Left colon (tissue), 2 donors: ENCODE data around the gene ZNF648. TPM values are rescaled to one million over a fixed set of nuclear protein-coding genes. Genes with fewer than 3 reads are reported as not detected.

Experiments used
- ATAC-seq: fragments of 200-7000 bp; cut with Tn5 transposase; one replicate; pipeline ENCODE4 v1.9.1; 2020; ENCODE audit warnings: mild to moderate bottlenecking, moderate library complexity
- DNase-seq, 2 donors: peaks; one replicate each; pipeline ENCODE4 v3.0.0-alpha.2; 2020
- intact Hi-C, 2 donors: fragments of 100-400 bp; cut with DNase I in 1 of 2; cut with micrococcal nuclease in 1 of 2; formaldehyde crosslinking; loops; one replicate each; pipeline versions ENCODE4 v1.11.2 to v1.14.0; 2022; cut with DNase I, micrococcal nuclease
- total RNA-seq, 2 donors: library from RNA; stranded (reverse); fragmentation: NEBNext Ultra II Directional; extraction: Animal tissue kit (Norgen Biotek cat#: 25700); gene quantifications; one replicate each; pipeline ENCODE4 v1.2.1, GENCODE V29; 2021
- donor health status: DM: no; HTN: no; CAD: no.
- donor health status: DM: yes; HTN: yes; CAD: no.

The ZNF648 gene
- total RNA-seq, 2 donors from 2014 or later, result not detected

DNA sequence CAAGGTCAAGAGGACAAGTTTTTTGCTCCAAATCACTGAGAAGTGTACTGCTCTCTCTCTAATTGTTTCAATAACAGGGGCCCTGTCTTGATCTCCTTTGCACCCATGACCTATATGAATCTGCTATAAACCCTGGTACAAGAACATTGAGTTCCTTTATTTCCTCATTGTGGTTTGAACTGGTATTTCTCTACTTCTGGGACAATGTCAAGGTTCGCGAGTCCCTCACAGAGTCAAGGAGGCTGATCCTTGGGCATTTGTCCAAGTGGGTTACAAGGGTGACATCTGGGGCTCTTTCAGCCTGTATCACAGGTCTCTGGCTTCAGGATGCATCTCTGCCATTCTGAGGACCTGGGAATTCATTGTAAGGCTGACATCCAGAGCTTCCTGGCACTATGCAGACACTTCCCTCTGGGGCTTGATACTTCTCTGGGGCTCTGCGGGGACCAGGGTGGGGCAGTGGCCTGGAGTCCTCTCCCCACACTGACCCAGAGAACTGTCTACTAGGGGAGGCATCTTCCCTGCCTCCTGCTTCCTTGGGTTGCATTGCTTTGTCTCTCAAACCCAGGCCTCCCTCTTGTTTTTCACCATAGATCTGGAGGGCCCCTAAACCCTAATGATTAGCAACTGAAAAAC lies 22.5 kb upstream of the ZNF648 start:
- intact Hi-C loops, result loop anchor here (2.0 to 10.0 kb wide), 2 partner anchors 311 to 313 kb away; partner anchors contain the start of gene GLUL (in 1 of the 2)
- ATAC-seq (peak; percentile 67), DNase-seq (peak in 1 of 2 donors; percentile 69)

DNA sequence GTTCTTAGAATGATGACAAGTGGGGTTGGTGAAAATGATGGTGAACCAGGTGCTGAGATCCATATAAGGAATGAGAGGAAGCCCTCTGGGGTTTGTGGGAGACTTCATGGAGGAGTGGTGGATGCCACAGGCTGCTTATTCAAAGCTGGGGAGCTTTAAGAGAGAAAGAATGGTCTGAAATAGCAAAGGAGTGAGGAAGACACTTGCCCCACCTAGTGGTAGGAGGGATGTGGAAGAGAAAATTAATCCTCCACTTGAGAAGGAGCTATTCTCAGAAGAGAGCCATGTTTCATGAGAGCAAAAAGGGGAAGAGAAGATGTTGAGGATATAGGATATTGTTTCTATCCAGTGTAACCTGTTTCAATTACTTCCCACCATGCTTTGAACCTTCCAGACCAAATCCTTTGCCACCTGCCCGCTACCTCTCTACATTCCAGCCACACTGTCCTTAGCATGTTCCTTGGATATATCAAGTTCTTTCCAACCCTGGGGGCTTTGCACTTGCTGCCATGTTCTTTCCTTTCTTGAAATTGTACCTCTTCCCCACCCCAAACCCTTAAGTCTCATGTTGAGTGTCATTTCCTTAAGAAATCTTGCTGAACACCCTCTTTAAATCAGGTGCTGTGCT lies 19.6 kb upstream of the ZNF648 start:
- ATAC-seq (peak; percentile 18), DNase-seq (no peak)
- intact Hi-C loops, result loop anchor here in 1 of 2 donors (10.0 kb wide), 1 partner anchor 314 kb away; the partner anchor contains the start of gene GLUL

DNA sequence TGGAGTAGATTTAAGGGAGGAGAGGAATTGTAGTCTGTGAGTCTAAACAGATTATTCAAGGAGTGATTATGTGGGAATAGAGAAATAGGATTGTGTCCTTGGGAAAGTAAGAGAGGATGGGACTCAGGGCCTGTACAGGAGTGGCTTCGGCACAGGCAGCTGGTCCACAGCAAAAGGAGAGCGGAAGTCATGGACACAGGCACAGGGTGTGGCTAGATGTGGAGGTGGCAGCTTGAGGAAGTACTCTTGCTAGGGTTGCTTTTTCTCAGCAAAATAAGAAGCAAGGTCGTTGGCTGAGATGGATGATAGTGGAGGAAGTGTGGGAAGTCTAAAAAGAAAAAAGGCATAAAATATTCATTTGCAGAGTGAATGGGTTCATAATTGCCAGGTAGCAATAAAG lies 18.5 kb upstream of the ZNF648 start:
- DNase-seq, result no peak
- peak; percentile 31 for ATAC-seq
- intact Hi-C loops, result loop anchor here in 1 of 2 donors (10.0 kb wide), 1 partner anchor 315 kb away; the partner anchor contains the start of gene GLUL

DNA sequence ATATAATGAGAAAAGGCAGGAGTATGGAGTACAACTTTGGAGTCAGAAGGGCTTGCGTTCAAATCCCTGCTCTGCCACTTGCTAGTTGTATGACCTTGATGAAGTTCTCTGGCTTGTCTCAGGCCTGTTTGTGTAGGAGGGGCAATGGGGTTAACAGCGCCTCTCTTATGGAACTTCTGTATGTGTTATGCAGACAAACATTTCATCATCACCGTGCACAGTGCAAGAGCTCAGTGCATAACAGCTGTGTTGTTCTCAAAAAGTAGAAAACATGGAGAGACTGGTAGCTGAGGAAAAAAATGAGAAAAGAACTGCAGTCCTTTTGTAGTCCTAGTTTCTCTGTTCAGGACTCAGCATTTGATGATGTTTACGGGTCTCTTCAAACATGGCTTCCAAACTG lies 10.4 kb upstream of the ZNF648 start:
- DNase-seq (no peak), ATAC-seq (no peak)
- intact Hi-C loops, result no loop called here

DNA sequence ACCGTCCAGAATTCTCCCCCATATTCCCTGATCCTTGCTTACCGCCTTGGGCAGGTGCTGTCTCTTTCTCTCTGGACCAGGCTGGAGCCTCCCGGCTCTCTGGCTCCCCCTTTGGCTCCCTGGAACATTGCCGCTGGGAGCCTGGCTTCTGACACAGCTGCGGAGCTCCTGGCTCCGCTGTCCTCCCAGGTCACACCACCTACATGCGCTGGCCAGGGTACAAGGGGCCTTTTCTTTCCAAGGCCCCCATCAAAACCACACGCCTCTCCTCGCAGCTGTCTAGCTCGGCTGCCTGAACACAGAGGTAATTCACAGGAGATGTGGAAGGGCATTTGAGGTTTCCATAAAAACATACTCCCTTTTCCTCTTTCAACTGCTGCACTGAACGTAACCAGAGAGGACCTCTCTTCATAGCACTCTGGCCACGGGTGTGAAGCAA lies 7.5 kb upstream of the ZNF648 start:
- ATAC-seq, result peak; percentile 98
- intact Hi-C loops, result no loop called here

DNA sequence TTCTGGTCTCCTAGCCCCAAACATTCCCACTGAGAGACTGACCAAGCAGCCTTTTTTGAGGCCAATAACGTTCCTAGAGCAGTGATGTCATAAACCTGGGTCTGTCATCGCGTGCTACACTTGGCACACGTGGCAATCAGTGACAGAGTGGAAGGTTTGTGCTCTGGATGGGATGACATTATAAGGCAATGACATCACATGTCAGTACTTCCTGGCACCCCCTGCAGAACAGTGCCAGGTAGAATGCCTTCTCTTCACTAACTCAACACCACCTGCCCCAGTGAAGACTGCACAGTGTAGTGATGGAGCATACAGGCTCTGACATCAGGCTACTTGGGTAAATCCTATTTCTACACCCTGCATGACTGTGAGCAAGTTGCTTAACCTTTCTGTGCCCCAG lies 5.4 kb upstream of the ZNF648 start:
- intact Hi-C loops, result no loop called here
- ATAC-seq (no peak), DNase-seq (no peak)

More for the DNA sequence above, 7.5 kb upstream of the ZNF648 start:
- DNase-seq, result peak in 1 of 2 donors; percentile 59

DNA sequence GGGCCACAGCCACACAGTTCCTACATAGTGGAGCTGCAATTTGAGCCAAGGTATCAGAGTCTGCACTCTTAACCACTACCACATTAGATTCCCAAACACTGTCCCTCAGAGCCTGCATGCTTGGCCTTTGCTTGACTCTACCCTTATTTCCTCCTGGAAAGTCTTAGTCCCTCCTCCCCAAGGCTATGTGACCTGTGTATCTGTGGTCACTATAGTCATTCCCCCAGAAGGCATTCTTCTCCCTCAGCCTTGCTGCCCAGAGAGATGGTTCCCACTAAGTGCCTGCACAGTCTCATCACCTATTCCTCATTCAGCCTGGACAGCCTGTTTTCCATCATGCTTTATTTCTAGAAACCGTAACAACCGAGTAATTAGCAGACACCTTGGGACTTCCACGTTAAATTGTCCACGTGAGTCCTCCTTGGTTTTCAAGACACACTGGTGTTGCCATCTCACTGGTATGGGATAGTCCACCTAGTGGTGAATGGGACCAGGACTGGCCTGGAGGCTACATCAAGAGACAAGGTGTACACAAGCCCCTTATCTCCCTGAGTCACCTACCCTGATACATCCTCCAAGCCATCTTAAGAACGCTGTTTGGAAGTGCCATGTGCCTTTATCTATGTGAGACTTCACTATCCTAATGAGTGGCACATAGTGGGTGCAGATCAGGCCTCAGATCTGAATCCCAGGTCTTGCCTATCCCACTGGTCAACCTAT lies 3.8 kb upstream of the ZNF648 start:
- ATAC-seq, result no peak
- intact Hi-C loops, result no loop called here
- DNase-seq, result no peak

DNA sequence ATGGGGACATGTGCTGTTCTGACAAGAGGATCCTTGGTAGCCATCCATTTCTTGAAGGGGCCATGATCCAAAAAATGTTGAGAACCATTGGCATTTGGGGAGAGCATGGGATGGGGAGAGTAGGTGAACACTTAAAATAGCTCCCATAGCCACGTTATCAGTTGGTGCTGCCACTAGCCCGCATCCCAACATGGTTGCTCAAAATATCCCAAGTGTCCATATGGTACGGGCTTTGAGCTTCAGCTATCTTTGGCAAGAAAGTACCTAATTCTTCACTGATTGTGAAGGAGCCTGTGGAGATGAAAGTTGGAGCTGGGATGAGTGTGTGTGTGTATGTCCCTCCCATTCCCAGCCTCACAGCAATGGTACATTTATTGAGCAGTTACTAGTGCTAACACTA lies 3.1 kb upstream of the ZNF648 start:
- ATAC-seq (no peak), DNase-seq (no peak)
- intact Hi-C loops, result no loop called here

DNA sequence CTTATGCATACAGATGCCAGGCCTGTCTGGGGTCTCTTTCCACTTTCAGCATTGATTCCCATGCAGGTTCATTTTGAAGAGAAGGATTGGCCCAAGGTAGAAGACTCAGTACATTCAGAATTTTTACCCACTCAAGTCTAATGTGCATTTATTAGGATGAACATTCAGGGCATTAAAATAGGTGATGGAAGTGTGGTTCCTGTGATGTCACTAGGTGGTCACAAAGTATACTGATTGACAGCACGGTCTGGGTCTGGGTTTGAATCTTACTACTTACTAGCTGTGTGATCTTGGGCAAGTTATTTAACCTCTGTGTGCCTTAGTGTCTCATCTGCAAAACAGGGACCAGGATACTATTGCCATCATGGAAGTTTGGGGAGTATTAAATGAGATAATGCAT lies 711 bp upstream of the ZNF648 start:
- intact Hi-C loops, result no loop called here
- ATAC-seq, result no peak

DNA sequence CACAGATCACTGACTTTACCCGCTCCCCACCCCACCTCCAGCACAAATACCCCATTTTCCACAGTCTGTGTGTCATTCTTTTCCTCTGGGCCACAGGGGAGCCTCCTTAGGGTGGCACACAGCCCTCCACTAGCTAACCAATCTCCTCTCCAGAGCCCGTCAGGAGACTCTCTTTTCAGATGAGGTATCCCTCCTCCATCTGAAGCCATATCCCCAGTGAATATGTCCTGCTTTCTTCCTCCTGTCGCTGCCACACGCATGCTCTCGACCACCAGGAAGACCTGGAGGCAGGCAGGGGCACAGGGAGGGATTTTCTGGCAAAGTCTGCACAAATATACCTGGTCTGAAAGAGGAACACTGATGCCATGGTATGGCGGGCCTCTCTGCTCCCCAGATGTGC lies 635 bp downstream of the ZNF648 start:
- intact Hi-C loops, result no loop called here
- no peak for ATAC-seq
- no peak for DNase-seq

More for the DNA sequence above, 711 bp upstream of the ZNF648 start:
- no peak for DNase-seq

DNA sequence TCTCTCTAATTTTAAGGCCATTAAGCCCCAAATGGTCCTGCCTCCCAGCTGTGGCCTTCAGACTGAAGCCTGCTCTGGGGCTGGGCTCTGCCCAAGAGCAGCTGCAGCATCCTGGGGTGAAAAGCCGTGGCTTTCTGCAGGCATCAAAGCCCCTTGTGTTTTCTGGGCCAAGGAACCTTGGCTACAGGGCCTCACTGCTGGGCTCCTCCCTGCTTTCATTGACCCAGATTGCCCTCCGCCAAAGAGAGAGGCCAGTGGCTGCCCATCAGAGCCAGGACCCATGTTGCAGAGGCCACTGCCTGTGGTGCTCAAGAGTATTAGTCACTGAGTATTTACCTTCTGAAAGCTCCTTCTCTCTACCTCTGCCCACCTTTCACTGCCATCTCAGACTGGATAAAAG lies 1.6 kb downstream of the ZNF648 start:
- intact Hi-C loops, result no loop called here
- ATAC-seq (no peak), DNase-seq (no peak)

DNA sequence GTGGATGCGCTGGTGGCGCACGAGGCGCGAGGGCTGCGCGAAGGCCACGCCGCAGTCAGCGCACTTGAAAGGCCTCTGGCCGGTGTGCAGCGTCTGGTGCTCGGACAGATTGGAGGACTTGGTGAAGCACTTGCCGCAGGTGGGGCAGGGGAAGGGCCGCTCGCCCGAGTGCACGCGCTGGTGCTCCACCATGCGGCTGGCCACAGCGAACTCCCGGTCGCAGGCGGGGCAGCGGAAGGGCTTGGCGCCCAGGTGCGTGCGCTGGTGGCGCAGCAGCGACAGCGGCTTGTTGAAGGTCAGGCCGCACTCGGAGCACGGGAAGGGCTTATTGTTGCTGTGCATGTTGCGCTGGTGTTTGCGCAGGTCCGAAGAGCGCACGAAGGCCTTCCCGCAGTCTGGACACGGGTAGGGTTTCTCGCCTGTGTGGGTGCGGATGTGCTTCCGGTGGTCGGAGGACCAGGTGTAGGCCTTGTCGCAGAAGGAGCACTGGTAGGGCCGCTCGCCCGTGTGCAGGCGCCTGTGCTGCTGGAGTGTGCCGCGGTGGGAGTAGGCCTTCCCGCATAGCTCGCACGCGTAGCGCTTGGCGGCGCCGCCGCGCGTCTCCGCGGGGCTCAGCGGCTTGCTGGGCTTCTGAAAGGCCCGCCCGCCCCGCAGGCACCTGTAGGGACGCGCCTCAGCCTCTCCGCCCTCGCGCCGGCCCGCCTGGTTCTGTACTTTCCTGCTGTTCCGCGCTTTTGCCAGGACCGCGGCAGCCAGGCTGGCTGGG lies 4.7 kb downstream of the ZNF648 start:
- peak; percentile 65 for ATAC-seq
- intact Hi-C loops, result no loop called here
- peak in 1 of 2 donors; percentile 10 for DNase-seq

DNA sequence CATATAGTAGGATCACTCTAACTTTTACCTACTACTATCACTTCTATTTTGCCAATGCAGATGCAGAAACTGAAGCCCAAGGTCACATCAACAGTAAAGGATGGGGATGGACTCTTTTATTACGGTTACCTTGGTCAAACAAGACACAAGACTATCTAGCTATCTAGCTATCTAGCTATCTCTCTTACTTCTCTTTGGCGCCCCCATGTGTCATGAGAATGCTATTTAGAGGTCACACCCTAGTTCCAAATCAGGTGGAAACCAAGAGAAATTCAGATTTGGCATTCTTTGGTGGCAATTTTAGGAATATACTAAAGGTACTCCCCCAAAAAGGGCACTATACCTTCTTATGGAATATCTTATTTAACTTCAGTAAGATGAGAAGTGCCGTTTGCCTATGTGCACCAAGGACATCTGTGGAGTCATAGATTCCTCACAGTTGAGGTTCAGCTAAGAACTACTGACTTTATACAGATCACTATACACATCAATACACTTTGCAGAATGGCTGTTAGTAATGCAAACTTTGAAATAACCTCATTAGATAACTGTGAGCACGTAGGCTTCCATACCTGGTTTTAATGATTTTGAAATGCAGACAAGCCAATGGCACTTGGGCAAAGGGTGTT lies 6.7 kb downstream of the ZNF648 start:
- DNase-seq (peak in 1 of 2 donors; percentile 72), ATAC-seq (peak; percentile 46)
- intact Hi-C loops, result no loop called here

DNA sequence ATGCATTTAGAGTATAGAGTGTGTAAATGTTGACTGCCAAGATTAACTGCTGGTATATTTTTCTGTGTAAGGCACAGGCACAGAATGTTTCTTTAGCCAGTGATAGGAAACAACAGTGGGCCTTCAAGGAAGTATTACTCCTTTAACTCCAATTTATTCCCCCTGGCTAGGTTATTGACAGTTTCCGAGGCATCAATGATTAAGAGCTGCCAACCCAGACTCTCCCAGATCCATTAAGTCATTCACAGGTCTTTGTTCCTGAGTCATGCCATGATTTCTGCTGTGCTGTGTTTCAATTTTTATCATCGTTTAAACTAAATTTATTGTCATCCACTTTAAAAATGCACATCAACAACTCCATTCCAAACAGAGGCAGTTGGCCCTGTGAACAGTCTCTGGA lies 9.2 kb downstream of the ZNF648 start:
- intact Hi-C loops, result no loop called here
- ATAC-seq, result no peak
- DNase-seq, result no peak

DNA sequence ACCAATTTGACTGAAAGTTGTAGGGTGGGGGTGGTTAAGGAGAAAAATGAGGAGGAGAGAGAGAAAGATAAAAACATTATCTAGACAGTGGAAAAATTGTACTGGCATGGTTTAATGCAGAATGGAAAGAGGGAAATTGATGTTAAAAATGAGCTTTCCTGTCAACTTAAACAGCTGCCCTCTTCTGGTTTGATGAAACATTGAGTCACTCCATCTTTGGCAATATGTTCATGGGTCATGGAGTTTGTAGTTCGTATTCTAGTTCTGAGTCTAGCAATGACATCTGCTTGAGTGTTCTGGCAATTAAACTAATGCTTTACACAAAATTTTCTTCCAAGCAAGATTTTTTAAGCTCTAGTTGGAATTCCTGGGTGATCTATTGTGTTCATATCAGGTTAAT lies 9.6 kb downstream of the ZNF648 start:
- no peak for DNase-seq
- ATAC-seq, result no peak
- intact Hi-C loops, result no loop called here

DNA sequence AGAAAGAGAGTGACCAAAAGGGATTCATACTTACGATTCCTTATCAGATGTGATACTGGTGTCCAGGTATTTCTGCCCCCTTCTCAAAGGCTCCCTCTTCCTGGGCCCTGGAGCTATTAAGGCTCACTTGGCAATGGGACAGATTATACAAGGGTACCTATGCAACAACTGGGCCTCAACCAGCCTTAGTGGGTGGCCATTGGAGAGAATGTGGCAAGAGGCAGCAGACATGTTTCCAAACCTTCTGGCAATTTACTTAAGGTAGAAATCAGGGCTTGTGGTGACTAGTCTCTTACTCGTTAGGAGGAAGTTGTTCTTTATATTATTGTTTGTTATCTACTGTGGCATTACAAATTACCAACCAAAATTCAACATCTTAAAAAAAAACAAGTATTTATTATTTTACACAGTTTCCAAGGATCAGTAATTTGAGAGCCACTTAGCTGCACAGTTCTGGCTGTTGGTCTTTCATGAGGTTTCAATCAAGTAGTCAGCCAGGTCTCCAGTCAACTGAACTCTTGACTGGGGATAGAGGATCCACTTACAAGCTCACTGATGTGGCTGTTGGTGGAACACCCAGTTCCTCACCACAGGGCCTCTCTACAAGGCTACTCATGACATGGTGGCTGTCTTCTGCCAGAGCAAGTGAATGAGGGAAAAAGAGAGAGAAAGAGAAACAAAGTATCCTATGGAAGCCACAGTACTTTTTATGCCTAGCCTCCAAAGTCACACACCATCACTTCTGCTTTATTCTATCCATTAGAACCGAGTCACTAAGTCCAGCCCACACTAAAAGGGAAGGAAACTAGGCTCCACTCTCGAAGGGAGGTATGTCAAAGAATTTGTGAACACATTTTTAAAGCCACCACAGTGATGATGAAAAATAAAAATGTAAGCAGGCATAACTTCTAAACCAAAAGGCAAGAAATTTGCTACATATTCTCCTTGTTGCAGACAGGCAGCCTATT lies 10.7 kb downstream of the ZNF648 start:
- ATAC-seq, result no peak
- intact Hi-C loops, result no loop called here

DNA sequence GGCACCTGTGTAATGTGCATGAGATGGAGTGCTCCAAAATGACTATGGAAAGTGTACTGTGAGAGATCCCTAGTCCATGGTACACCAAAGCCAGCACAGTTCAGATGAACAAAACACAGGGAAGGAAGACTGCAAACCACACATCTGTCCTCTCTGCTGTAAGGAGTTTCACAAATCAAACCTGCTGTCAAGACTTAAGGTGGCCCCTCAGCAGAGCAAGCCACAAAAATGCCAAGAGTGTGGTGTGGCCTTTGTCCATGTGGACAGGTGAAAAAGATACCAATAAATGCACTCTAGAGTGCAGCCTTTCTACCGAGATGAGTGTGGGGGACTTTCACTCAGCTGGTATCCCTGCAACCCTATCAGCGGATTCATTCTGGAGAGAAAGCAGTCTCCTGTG lies 12.9 kb downstream of the ZNF648 start:
- DNase-seq (no peak), ATAC-seq (no peak)
- intact Hi-C loops, result no loop called here

More for the DNA sequence above, 10.7 kb downstream of the ZNF648 start:
- no peak for DNase-seq

DNA sequence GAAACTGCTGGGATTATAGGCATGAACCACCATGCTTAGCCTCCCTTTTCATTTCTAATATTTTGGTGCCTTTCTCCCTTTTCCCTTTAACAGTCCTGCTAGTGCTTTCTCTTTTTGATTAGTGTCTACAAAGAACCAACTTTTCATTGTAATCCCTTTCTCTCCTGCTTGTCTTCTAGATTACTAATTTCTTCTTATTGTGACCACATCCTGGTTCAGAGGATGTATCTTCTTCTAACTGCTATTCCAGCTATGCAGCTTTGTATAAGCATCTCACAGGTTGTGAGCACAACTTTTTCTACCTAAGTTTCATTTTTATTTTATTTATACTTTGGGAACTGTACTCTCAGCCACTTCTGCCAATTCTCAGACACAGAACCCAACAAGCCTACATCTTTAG lies 14.7 kb downstream of the ZNF648 start:
- no peak for DNase-seq
- no peak for ATAC-seq
- intact Hi-C loops, result no loop called here
